IMR-90 (cell line): ENCODE results near the gene OR9Q2. TPM values are rescaled to one million over a fixed set of nuclear protein-coding genes. Genes with fewer than 3 reads are reported as not detected.

Experiments
- ATAC-seq: fragments of 200-7000 bp; cut with Tn5 transposase; 2 replicates; pipeline ENCODE4 v1.9.1; 2020; ENCODE audit warnings: low read depth, mild to moderate bottlenecking, moderate library complexity
- BruUV-seq: library from RNA; stranded (reverse); fragments of 400-500 nt; replicated peaks from 2 replicates; lab custom pipeline; 2021; lab: Mats Ljungman, UMichigan
- CTCF ChIA-PET: fragments of 300-600 bp; formaldehyde crosslinking; extraction: SDS; loops from one replicate; lab custom pipeline; 2021; ENCODE audit warnings: antibody characterized with exemption; lab: Yijun Ruan, JAX
- POLR2A ChIA-PET: fragments of 300-600 bp; sonication (Branson Sonifier 250); formaldehyde crosslinking; loops from one replicate; lab custom pipeline; 2022; ENCODE audit warnings: antibody characterized with exemption; ENCODE audit not compliant: unreplicated experiment; lab: Charles Lee
- DNase-seq: peaks from one replicate; pipeline ENCODE4 v3.0.0; 2013
- H2AFZ ChIP-seq: replicated peaks from 2 replicates; pipeline ENCODE3; 2013; ENCODE audit warnings: low read length, mild to moderate bottlenecking; ENCODE audit not compliant: poor library complexity
- H2AK5ac ChIP-seq: 2 replicates; pipeline ENCODE4 v1.6.1; 2013; ENCODE audit warnings: low read depth, low read length, inconsistent platforms
- H2AK9ac ChIP-seq: replicated peaks from 2 replicates; pipeline ENCODE3; 2013; ENCODE audit warnings: mild to moderate bottlenecking, low read depth, low read length, moderate library complexity; ENCODE audit not compliant: poor library complexity
- H2BK120ac ChIP-seq: 2 replicates; pipeline ENCODE4 v1.6.1; 2013; ENCODE audit warnings: low read depth, low read length, inconsistent platforms
- H2BK15ac ChIP-seq: 3 replicates; pipeline ENCODE4 v1.6.1; 2013; ENCODE audit warnings: low read depth, low read length, inconsistent platforms
- H2BK20ac ChIP-seq: 2 replicates; pipeline ENCODE4 v1.6.1; 2013; ENCODE audit warnings: low read depth, mild to moderate bottlenecking, inconsistent platforms, low read length, moderate library complexity
- H2BK5ac ChIP-seq: 2 replicates; pipeline ENCODE4 v1.6.1; 2013; ENCODE audit warnings: mild to moderate bottlenecking, low read depth, low read length, inconsistent platforms; ENCODE audit not compliant: poor library complexity, severe bottlenecking
- H3K14ac ChIP-seq: replicated peaks from 2 replicates; pipeline ENCODE4 v1.6.1; 2013; ENCODE audit warnings: low read depth, low read length, inconsistent platforms
- H3K18ac ChIP-seq: 2 replicates; pipeline ENCODE4 v1.6.1; 2013; ENCODE audit warnings: low read depth, low read length, control low read depth
- H3K23ac ChIP-seq: 2 replicates; pipeline ENCODE4 v1.6.1; 2013; ENCODE audit warnings: low read depth, low read length, inconsistent platforms
- H3K27ac ChIP-seq: 2 replicates; pipeline ENCODE4 v1.5.1; 2013; ENCODE audit warnings: mild to moderate bottlenecking, control low read depth, low read length; ENCODE audit not compliant: insufficient read depth
- H3K27me3 ChIP-seq: 2 replicates; pipeline ENCODE4 v1.6.1; 2013; ENCODE audit warnings: low read length; ENCODE audit not compliant: control insufficient read depth, insufficient read depth
- H3K36me3 ChIP-seq: 2 replicates; pipeline ENCODE4 v1.6.1; 2013; ENCODE audit warnings: low read length, mixed read lengths; ENCODE audit not compliant: control insufficient read depth, insufficient read depth
- H3K4ac ChIP-seq: 2 replicates; pipeline ENCODE4 v1.6.1; 2013; ENCODE audit warnings: low read depth, low read length, inconsistent platforms
- H3K4me1 ChIP-seq: 2 replicates; pipeline ENCODE4 v1.6.1; 2013; ENCODE audit warnings: low read length, mixed read lengths; ENCODE audit not compliant: control insufficient read depth, insufficient read depth
- H3K4me2 ChIP-seq: 2 replicates; pipeline ENCODE4 v1.6.1; 2013; ENCODE audit warnings: low read depth, mild to moderate bottlenecking, control low read depth, low read length, moderate library complexity
- H3K4me3 ChIP-seq: 2 replicates; pipeline ENCODE4 v1.5.1; 2013; ENCODE audit warnings: low read depth, mild to moderate bottlenecking, control low read depth, low read length, moderate library complexity; ENCODE audit not compliant: insufficient read depth
- H3K56ac ChIP-seq: 2 replicates; pipeline ENCODE4 v1.6.1; 2013; ENCODE audit warnings: low read length, inconsistent platforms; ENCODE audit not compliant: insufficient read depth; ENCODE audit errors: extremely low read depth
- H3K79me1 ChIP-seq, 2 experiments: 2 replicates each; pipeline ENCODE4 v1.6.1; 2013; ENCODE audit warnings: low read length in 2 of 2, inconsistent platforms in 1 of 2, low read depth in 1 of 2
- H3K9ac ChIP-seq: 2 replicates; pipeline ENCODE4 v1.6.1; 2013; ENCODE audit warnings: low read depth, low read length, control low read depth
- H3K9me1 ChIP-seq: 2 replicates; pipeline ENCODE4 v1.6.1; 2013; ENCODE audit warnings: low read length, inconsistent platforms; ENCODE audit not compliant: insufficient read depth
- H3K9me3 ChIP-seq: 2 replicates; pipeline ENCODE4 v1.6.1; 2013; ENCODE audit warnings: low read length; ENCODE audit not compliant: control insufficient read depth, insufficient read depth
- H4K20me1 ChIP-seq: 2 replicates; pipeline ENCODE4 v1.6.1; 2013; ENCODE audit warnings: low read length, inconsistent platforms; ENCODE audit not compliant: insufficient read depth
- H4K5ac ChIP-seq: 2 replicates; pipeline ENCODE4 v1.6.1; 2013; ENCODE audit warnings: mild to moderate bottlenecking, low read depth, low read length, control low read depth
- H4K8ac ChIP-seq, 2 experiments: 2 replicates each; pipeline ENCODE4 v1.6.1; 2013; ENCODE audit warnings: low read depth in 2 of 2, low read length in 2 of 2, control low read depth in 1 of 2, inconsistent platforms in 1 of 2
- H4K91ac ChIP-seq: 2 replicates; pipeline ENCODE4 v1.6.1; 2013; ENCODE audit warnings: low read depth, low read length, inconsistent platforms; ENCODE audit not compliant: insufficient read depth
- BHLHE40 ChIP-seq: fragments of 150-350 bp; IDR thresholded peaks from 2 replicates; pipeline ENCODE4 v1.6.1; 2016; ENCODE audit warnings: mild to moderate bottlenecking, low read depth, low read length
- CEBPB ChIP-seq: IDR thresholded peaks from 2 replicates; pipeline ENCODE4 v1.6.1; 2012; ENCODE audit warnings: low read depth, low read length, improper control_type of control experiment
- CHD1 ChIP-seq: IDR thresholded peaks from 2 replicates; pipeline ENCODE4 v1.6.1; 2012; ENCODE audit warnings: low read depth, low read length, improper control_type of control experiment
- CTCF ChIP-seq: conservative IDR thresholded peaks from 2 replicates; pipeline ENCODE4 v1.5.1; 2012; ENCODE audit warnings: mild to moderate bottlenecking, low read depth, low read length, improper control_type of control experiment
- ELK1 ChIP-seq: fragments of 150-350 bp; IDR thresholded peaks from 2 replicates; pipeline ENCODE4 v1.6.1; 2016; ENCODE audit warnings: low read depth, mild to moderate bottlenecking, low read length, moderate library complexity, borderline replicate concordance
- FOS ChIP-seq: fragments of 150-350 bp; IDR thresholded peaks from 2 replicates; pipeline ENCODE4 v1.6.1; 2016; ENCODE audit warnings: low read depth, low read length
- MAFK ChIP-seq: IDR thresholded peaks from 2 replicates; pipeline ENCODE4 v1.6.1; 2012; ENCODE audit warnings: low read depth, low read length, improper control_type of control experiment
- MAZ ChIP-seq: IDR thresholded peaks from 2 replicates; pipeline ENCODE4 v1.6.1; 2012; ENCODE audit warnings: low read depth, mild to moderate bottlenecking, low read length, improper control_type of control experiment, moderate library complexity, borderline replicate concordance
- MXI1 ChIP-seq: IDR thresholded peaks from 2 replicates; pipeline ENCODE4 v1.6.1; 2012; ENCODE audit warnings: low read depth, mild to moderate bottlenecking, low read length, moderate library complexity, borderline replicate concordance
- NFE2L2 ChIP-seq: fragments of 150-350 bp; IDR thresholded peaks from 2 replicates; pipeline ENCODE4 v1.6.1; 2016; ENCODE audit warnings: low read depth, mild to moderate bottlenecking, low read length
- POLR2A ChIP-seq: IDR thresholded peaks from 2 replicates; pipeline ENCODE4 v1.6.1; 2012; ENCODE audit warnings: mild to moderate bottlenecking, low read depth, low read length
- RAD21 ChIP-seq: IDR thresholded peaks from 2 replicates; pipeline ENCODE4 v1.6.1; 2012; ENCODE audit warnings: low read length, improper control_type of control experiment
- RCOR1 ChIP-seq: IDR thresholded peaks from 2 replicates; pipeline ENCODE4 v1.6.1; 2012; ENCODE audit warnings: mild to moderate bottlenecking, low read length, improper control_type of control experiment; ENCODE audit not compliant: insufficient replicate concordance
- RFX5 ChIP-seq: IDR thresholded peaks from 2 replicates; pipeline ENCODE4 v1.8.0; 2012; ENCODE audit warnings: low read depth, mild to moderate bottlenecking, low read length, moderate library complexity
- SMC3 ChIP-seq: fragments of 150-350 bp; IDR thresholded peaks from 2 replicates; pipeline ENCODE4 v1.6.1; 2016; ENCODE audit warnings: low read depth, mild to moderate bottlenecking, antibody characterized with exemption, low read length, moderate library complexity
- USF2 ChIP-seq: fragments of 150-350 bp; IDR thresholded peaks from 2 replicates; pipeline ENCODE4 v1.6.1; 2017; ENCODE audit warnings: mild to moderate bottlenecking, antibody characterized with exemption, low read length, low read depth
- whole genome bisulfite sequencing, 2 experiments: methylation state at CpG; one replicate each; pipeline versions ENCODE4 v1.1.5 to v1.1.7; 2013; ENCODE audit warnings: missing lambda C conversion rate in 2 of 2; ENCODE audit not compliant: insufficient read length in 1 of 2; ENCODE audit errors: extremely low coverage in 2 of 2; 5-methylcytosine and 5-hydroxymethylcytosine counted together
- dilution Hi-C: fragments of 300-500 bp; cut with HindIII; formaldehyde crosslinking; loops from one replicate; pipeline ENCODE4 v1.14.3; 2018; ENCODE audit warnings: low sequenced_read_pairs; ENCODE audit not compliant: unreplicated experiment
- in situ Hi-C: fragments of 300-500 bp; cut with MboI; formaldehyde crosslinking; loops from 3 replicates; pipeline ENCODE4 v1.14.3; 2019; ENCODE audit warnings: low sequenced_read_pairs, inconsistent platforms, mixed read lengths
- intact Hi-C: fragments of 100-400 bp; cut with micrococcal nuclease; formaldehyde crosslinking; loops from 2 replicates; pipeline ENCODE4 v1.10.0; 2022
- polyA plus RNA-seq, 3 experiments: library from polyadenylated mRNA; depleted of rRNA; stranded (reverse); fragments of >200 nt; gene quantifications; 2 replicates each; pipeline ENCODE4 v1.2.3, GENCODE V29; 2012; ENCODE audit warnings: low replicate concordance in 1 of 3
- total RNA-seq: library from RNA; depleted of rRNA; stranded (reverse); fragments of >200 nt; gene quantifications from 2 replicates; pipeline ENCODE4 v1.2.3, GENCODE V29; 2012

The OR9Q2 gene
- total and polyA plus RNA-seq, 2 of the 4 experiments (the other 2 are of a cell fraction) = not detected

GRCh38 chr11:58179648-58180047 lies 9.2 kb upstream of the OR9Q2 start:
- WGBS, 2 experiments = 60% methylated on average over 1 of the region's 7 CpGs; no CpG with 5 or more reads in 1 of the 2 experiments
- no peak overlapping the region for H2AK9ac ChIP-seq
- no peaks in the 10 kb centered on the region for H3K36me3 ChIP-seq
- no peak overlapping the region for H2BK120ac ChIP-seq
- in situ Hi-C loops (no loop called here), intact Hi-C loops (no loop called here), dilution Hi-C loops (no loop called here)
- no peaks in the 10 kb centered on the region for H3K4me1 ChIP-seq
- no peak overlapping the region for H3K23ac ChIP-seq
- no peak overlapping the region for H3K4ac ChIP-seq
- no peak overlapping the region for H4K91ac ChIP-seq
- no peak overlapping the region for H2AFZ ChIP-seq
- no peaks in the 10 kb centered on the region for H3K9me1 ChIP-seq
- H3K18ac ChIP-seq = no peak overlapping the region
- no peak overlapping the region for H3K4me3 ChIP-seq
- ATAC-seq (no peak), DNase-seq (no peak)
- CTCF ChIA-PET = no interaction called here
- H2AK5ac ChIP-seq = no peak overlapping the region
- no peak overlapping the region for H3K27ac ChIP-seq
- no peak overlapping the region for H4K8ac ChIP-seq
- no peak overlapping the region for H3K9ac ChIP-seq
- no peaks in the 10 kb centered on the region for H3K9me3 ChIP-seq
- no peak overlapping the region for H3K4me2 ChIP-seq
- H3K14ac ChIP-seq = no peak overlapping the region
- no TSS peak for BruUV-seq
- H4K5ac ChIP-seq = no peak overlapping the region
- no peak overlapping the region for H3K56ac ChIP-seq
- POLR2A ChIA-PET = no interaction called here
- no peak overlapping the region for H2BK20ac ChIP-seq
- H3K79me1 ChIP-seq = no peaks in the 10 kb centered on the region
- TF ChIP-seq MAZ = no peak
- no peak for TF ChIP-seq RCOR1
- no peak for TF ChIP-seq MAFK
- no peak for TF ChIP-seq MXI1
- TF ChIP-seq CEBPB = no peak
- no peak for TF ChIP-seq BHLHE40
- TF ChIP-seq FOS = no peak
- TF ChIP-seq CHD1 = no peak
- TF ChIP-seq POLR2A = no peak
- TF ChIP-seq NFE2L2 = no peak
- TF ChIP-seq ELK1 = no peak
- no peak for TF ChIP-seq SMC3
- TF ChIP-seq CTCF = no peak
- no peak for TF ChIP-seq RFX5
- TF ChIP-seq RAD21 = no peak
- TF ChIP-seq USF2 = no peak
- H2BK15ac ChIP-seq = no peak overlapping the region
- no peak overlapping the region for H2BK5ac ChIP-seq
- peaks cover 6% of the 10 kb centered on the region for H3K27me3 ChIP-seq
- H4K20me1 ChIP-seq = no peaks in the 10 kb centered on the region
